NT2/D1 (cell line): ENCODE data around the gene ZNF580.

Experiments used
- SUZ12 ChIP-seq: IDR thresholded peaks from 2 replicates; pipeline ENCODE4 v1.6.1; 2011; ENCODE audit not compliant: insufficient read length, insufficient read depth; ENCODE audit errors: extremely low read depth
- YY1 ChIP-seq: IDR thresholded peaks from 2 replicates; pipeline ENCODE4 v1.6.1; 2011; ENCODE audit not compliant: insufficient read length, insufficient read depth

DNA sequence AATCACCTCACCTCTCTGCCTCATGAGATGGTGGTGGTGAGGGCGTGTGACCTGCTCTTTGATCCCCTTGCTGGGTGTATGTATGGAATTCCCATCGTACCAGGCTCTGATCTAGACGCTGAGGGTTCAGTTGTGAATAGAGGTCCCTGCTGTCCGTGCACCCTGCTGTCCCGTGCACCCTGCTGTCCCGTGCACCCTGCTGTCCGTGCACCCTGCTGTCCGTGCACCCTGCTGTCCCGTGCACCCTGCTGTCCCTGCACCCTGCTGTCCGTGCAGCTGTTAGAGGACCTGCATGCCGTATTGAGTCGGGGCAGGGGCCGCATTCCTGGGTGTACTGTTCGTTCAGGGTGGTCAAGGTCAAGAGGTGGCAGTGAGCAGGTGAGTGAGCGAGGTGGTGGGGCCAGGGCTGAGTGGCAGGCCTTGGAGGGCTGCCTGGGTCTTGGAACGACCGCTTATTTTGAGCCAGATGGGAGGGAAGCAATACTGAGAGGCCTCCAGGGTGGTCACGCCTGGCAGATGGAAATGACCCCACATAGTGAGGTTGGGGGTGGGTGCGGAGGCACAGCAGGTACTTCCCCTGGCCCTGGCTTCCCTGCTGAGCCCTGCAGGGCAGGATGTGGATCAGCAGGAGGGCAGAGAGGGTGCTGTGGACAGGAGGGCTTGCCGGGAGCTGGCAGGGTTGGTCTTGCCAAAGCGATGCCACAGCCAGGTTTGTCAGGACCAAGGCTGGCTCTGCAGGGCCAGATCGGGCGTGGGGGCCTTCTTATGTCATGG lies 29.7 kb downstream of the ZNF580 start:
- TF ChIP-seq SUZ12 (no peak), YY1 (no peak)
